ENCODE measurements around the gene INPP4B. TPM values are rescaled to one million over a fixed set of nuclear protein-coding genes. Genes with fewer than 3 reads are reported as not detected.

The INPP4B gene
- total and polyA plus RNA-seq, 2 experiments from 2014 or later = 4.6 to 5.5 TPM

DNA sequence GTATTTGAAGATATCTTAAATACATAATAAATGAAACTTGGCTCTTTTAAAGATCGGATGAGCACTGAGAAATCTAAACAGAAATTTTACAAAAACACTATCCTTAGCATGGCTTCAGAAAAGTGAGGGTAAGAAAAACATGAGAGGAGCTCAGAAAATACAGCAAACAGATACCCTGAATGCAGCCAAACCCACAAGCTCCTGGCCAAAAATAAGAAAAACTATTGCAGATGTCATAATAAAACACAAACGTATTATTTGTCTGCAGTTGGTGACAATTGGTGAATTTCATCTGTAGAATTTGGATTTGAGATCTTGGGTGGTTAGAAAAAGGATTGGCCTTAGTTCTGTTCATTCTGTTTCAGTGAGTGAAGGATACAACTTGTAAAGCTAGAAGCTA lies 603.9 kb downstream of the INPP4B start:
- H3K4me1 ChIP-seq (ENCODE audit: low read depth) = no peaks in the 10 kb centered on the region
- H3K27me3 ChIP-seq = no peaks in the 10 kb centered on the region
- no peak overlapping the region for H3K27ac ChIP-seq
- no peak for DNase-seq (ENCODE audit: low read depth in 1 of 2, low spot score in 1 of 2)
- TF ChIP-seq, protein P1, sequence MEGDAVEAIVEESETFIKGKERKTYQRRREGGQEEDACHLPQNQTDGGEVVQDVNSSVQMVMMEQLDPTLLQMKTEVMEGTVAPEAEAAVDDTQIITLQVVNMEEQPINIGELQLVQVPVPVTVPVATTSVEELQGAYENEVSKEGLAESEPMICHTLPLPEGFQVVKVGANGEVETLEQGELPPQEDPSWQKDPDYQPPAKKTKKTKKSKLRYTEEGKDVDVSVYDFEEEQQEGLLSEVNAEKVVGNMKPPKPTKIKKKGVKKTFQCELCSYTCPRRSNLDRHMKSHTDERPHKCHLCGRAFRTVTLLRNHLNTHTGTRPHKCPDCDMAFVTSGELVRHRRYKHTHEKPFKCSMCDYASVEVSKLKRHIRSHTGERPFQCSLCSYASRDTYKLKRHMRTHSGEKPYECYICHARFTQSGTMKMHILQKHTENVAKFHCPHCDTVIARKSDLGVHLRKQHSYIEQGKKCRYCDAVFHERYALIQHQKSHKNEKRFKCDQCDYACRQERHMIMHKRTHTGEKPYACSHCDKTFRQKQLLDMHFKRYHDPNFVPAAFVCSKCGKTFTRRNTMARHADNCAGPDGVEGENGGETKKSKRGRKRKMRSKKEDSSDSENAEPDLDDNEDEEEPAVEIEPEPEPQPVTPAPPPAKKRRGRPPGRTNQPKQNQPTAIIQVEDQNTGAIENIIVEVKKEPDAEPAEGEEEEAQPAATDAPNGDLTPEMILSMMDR (IDR thresholded peaks at IDR 0.05; ENCODE audit: low read depth, low read length) = no peak
- H3K4me3 ChIP-seq = no peak overlapping the region
- H3K36me3 ChIP-seq = no peaks in the 10 kb centered on the region
- no peaks in the 10 kb centered on the region for H3K9me3 ChIP-seq (ENCODE audit: low read depth)

DNA sequence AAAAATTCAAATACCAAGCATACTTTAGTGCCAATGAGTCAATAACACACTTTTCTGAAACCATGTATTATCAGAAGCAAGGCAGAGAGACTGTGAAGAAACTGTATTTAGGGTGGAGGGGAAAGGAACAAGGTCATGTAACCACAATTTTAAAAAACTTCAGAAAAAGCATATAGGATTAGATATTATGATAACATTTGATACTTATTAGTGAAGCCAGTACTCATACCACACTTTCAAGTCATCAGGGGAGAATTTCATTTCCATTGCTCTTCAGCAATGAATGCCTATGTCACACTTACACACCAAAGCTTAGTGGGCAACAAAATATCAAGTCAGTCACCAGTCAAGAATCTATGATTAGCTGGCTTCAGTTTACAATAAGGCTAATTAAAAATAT lies 607.5 kb downstream of the INPP4B start:
- Histone ChIP-seq H3K4me1 (ENCODE audit: low read depth) (no peaks in the 10 kb centered on the region), H3K27ac (no peak overlapping the region), H3K9me3 (ENCODE audit: low read depth) (no peaks in the 10 kb centered on the region), H3K36me3 (no peaks in the 10 kb centered on the region), H3K4me3 (no peak overlapping the region), H3K27me3 (no peaks in the 10 kb centered on the region)
- DNase-seq (ENCODE audit: low read depth in 1 of 2, low spot score in 1 of 2) = no peak
- TF ChIP-seq, protein P1 (IDR thresholded peaks at IDR 0.05; ENCODE audit: low read depth, low read length) = no peak

DNA sequence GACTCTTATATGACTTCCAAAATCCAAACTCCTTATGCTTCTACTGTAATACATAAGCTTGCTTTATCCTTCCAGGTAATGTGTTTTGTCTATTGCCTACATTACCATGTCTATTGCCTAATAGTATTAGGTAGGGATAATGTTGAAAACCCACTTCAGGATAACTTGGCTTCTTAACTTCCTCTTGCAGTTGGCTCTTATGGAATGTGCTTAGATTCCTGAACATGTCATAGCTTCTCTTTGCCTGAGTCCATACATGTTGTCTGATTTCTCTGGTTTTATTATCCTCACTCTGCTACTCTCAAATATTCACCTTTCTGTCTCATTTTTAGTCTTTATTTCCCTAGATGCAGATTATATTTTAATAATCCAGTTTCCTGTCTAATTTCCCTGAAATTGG lies 609.8 kb downstream of the INPP4B start:
- no peak overlapping the region for H3K4me3 ChIP-seq
- H3K27me3 ChIP-seq = no peaks in the 10 kb centered on the region
- TF ChIP-seq, protein P1 (IDR thresholded peaks at IDR 0.05; ENCODE audit: low read depth, low read length) = no peak

DNA sequence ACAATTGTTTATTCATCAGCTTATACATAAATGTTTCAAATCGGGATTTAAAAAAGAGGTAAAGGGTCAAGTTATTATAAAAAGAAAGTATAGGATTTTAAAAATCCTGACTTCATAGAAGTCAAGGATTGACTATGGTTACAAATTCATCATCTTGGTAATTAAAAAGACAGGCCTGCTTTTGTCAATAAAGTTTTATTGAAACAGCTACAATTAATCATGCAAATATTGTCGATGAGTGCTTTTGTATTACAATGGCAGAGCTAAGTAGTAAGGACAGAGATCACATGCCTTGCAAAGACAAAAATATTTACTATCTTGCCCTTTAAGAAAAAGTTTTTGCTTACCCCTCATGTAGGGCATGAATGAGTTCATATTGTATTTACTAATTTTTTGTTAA lies 614.3 kb downstream of the INPP4B start:
- no peaks in the 10 kb centered on the region for H3K9me3 ChIP-seq (ENCODE audit: low read depth)
- no peak overlapping the region for H3K4me3 ChIP-seq
- H3K36me3 ChIP-seq = no peaks in the 10 kb centered on the region
- no peak for DNase-seq (ENCODE audit: low read depth in 1 of 2, low spot score in 1 of 2)
- H3K4me1 ChIP-seq (ENCODE audit: low read depth) = no peaks in the 10 kb centered on the region
- TF ChIP-seq, protein P1 (IDR thresholded peaks at IDR 0.05; ENCODE audit: low read depth, low read length) = no peak
- no peaks in the 10 kb centered on the region for H3K27me3 ChIP-seq
- no peak overlapping the region for H3K27ac ChIP-seq

More for the DNA sequence above, 609.8 kb downstream of the INPP4B start:
- no peak for DNase-seq (ENCODE audit: low read depth in 1 of 2, low spot score in 1 of 2)
- H3K27ac ChIP-seq = no peak overlapping the region
- H3K36me3 ChIP-seq = no peaks in the 10 kb centered on the region
- no peaks in the 10 kb centered on the region for H3K9me3 ChIP-seq (ENCODE audit: low read depth)
- H3K4me1 ChIP-seq (ENCODE audit: low read depth) = no peaks in the 10 kb centered on the region

DNA sequence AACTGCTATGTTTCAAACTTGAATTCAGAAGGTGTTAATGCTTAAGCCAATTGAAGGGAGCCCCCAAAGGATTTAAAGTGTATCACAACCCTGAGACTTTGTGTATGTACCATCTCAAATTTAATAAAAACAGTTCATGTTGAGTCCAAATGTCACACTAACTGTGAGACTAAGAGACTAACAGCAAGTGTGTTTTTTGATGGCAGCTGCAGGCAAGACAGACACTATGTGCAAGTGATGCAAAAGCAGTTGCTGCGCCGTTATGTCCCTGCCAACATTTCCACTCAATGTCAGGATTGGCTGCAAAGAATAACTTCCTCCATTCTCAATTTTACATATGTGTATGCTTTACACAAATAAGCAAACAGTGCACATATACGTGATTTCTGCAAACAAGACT lies 615.1 kb downstream of the INPP4B start:
- Histone ChIP-seq H3K4me3 (no peak overlapping the region), H3K27me3 (no peaks in the 10 kb centered on the region), H3K27ac (no peak overlapping the region), H3K9me3 (ENCODE audit: low read depth) (no peaks in the 10 kb centered on the region), H3K4me1 (ENCODE audit: low read depth) (no peaks in the 10 kb centered on the region), H3K36me3 (no peaks in the 10 kb centered on the region)
- DNase-seq (ENCODE audit: low read depth in 1 of 2, low spot score in 1 of 2) = no peak
- TF ChIP-seq, protein P1 (IDR thresholded peaks at IDR 0.05; ENCODE audit: low read depth, low read length) = no peak

DNA sequence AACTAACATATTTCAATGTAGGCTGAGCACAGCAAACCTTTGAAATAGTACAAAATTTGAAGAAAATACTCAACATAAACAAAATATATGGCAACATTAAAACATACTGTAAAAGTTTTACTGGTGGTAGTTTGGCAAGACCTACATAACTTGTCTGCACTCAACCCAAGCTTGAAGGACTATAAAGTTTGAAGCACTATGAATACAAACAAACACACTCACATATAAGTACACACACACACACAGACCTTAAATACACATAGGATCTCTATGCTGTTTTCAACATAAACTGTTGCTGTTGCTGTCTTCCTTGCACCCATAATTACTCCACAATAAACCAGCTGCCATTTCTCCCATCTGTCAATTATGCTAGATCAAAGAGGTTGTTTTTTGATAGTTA lies 620.1 kb downstream of the INPP4B start:
- TF ChIP-seq, protein P1 (IDR thresholded peaks at IDR 0.05; ENCODE audit: low read depth, low read length) = no peak
- Histone ChIP-seq H3K4me3 (no peak overlapping the region), H3K27me3 (no peaks in the 10 kb centered on the region), H3K27ac (no peak overlapping the region), H3K9me3 (ENCODE audit: low read depth) (no peaks in the 10 kb centered on the region), H3K36me3 (no peaks in the 10 kb centered on the region), H3K4me1 (ENCODE audit: low read depth) (no peaks in the 10 kb centered on the region)
- no peak for DNase-seq (ENCODE audit: low read depth in 1 of 2, low spot score in 1 of 2)
